Right renal cortex interstitium (tissue), 3 donors: Measurements from ENCODE around the gene OR10H5. TPM values are rescaled to one million over a fixed set of nuclear protein-coding genes. Genes with fewer than 3 reads are reported as not detected.
"Not testable (repeated sequence)": the region's sequence is repeated elsewhere in the genome, so short reads cannot be mapped to it uniquely, and the experiment has no call there.

Experiments used
- DNase-seq, 3 donors: peaks; one replicate each; pipeline ENCODE4 v3.0.0-alpha.2; 2013; ENCODE audit warnings: low read depth in 3 of 3, low spot score in 2 of 3
- polyA plus RNA-seq, 3 donors: library from polyadenylated mRNA; unstranded; fragments of 120-200 nt; gene quantifications; one replicate each; pipeline ENCODE4 v1.2.1, GENCODE V29; 2013; ENCODE audit not compliant: insufficient read length in 3 of 3

Gene OR10H5
- polyA plus RNA-seq, 3 donors, result 0.01 to 0.04 (median 0.03) TPM

DNA sequence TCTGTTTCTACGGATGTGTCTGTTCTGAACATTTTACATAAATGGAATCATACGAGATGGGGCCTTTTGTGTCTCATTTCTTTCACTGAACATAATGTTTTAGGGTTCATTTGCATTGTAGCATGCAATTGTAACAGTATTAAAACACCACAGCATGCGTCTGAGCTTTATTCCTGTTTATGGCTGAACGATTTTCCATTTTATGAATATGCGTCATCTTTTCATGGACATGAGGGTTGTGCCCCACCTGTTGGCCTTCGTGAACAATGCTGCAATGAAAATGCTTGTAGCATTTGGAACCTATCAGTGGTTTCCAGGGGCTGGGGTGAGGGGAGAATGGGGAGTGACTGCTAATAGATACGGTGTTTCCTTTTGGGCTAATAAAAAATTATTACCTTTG, 22.9 kb downstream of the OR10H5 start:
- DNase-seq, result no peak

DNA sequence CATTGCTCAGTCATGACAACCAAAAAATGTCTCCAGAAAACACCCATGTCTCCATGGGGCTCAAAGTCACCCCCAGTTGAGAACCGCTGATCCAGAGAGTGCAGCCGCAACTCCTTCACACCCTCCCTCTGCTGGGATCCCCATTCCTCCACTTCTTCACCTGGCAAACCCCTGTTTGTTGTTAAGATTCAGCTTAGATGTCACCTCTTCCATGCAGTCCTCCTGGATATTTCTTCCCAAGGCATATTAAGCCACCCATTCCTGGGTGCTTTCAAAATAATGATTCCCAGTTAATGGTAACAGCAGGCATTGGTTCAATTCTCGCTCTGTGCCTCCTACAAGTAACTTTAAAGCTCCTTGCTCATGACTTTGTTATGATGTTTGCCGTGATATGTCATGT, 24.0 kb downstream of the OR10H5 start:
- no peak for DNase-seq

DNA sequence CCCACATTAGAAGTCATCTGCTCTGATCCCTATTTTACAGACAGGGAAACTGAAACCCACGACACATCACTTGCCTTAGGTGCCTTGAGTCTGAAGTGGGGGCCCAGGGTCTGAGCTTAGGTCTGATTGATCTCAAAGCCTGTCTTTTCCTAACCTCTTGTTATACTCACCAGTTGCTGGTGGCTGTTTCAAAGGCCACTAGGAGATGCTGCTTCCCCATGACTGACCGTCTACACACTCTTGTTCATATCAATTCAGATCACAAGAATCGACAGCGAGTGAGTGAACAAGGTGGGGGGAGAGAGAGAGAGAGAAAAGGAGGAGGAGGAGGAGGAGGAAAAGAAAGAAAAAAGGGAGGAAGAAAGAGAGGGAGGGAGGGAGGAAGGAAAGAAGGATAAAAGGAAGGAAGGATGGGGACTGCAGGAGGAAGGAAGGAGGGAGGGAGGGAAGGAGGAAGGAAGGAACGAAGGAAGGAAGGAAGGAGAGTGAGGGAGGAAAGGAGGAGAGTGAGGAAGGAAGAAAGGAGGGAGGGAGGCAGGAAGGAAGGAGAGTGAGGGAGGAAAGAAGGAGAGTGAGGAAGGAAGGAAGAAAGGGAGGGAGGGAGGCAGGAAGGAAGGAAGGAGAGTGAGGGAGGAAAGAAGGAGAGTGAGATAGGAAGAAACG, 24.7 kb downstream of the OR10H5 start:
- no peak for DNase-seq

DNA sequence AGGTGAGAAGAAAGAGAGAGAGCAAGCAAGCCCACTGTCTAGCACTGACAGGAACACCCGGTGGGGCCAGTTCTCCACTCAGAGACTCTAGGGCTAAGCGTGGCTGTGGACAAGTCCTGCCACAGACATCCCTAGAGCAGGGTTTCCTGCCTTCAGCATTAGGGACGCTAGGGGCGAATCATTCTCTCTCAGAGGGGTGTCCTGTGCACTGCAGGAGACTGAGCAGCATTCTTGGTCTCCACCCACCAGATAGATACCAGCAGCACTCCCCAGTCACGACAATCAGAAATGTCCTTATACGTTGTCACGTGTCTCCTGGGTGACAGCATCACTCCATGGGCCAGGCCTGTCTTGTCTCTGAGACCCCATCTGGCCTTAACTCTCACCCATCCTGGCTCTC, 26.5 kb downstream of the OR10H5 start:
- no peak for DNase-seq

DNA sequence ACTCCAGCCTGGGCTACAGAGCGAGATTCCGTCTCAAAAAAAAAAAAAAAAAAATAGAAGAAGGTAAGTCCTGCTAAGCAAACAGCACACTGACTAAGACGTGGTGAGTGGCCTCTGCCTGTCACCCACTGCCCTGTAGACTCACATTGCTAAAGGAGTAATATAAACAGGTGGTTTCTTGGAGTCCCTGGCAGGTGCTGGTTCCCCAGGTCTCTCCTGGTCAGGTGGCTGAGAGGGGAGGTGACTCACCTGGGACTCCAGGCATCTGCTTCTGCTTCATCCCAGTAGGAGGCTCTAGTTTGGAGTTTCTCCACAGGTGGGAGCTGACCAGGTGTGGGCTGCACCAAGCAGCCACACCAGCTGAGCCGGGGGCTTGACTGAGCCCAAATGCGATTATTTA, 27.8 kb downstream of the OR10H5 start, which contains the start of gene OR10H1:
TSS of gene OR10H1 (minus strand) at position 359 of the 400 bp plus-strand sequence. CDS start 7,627 bp downstream, outside the sequence.
- no peak for DNase-seq

DNA sequence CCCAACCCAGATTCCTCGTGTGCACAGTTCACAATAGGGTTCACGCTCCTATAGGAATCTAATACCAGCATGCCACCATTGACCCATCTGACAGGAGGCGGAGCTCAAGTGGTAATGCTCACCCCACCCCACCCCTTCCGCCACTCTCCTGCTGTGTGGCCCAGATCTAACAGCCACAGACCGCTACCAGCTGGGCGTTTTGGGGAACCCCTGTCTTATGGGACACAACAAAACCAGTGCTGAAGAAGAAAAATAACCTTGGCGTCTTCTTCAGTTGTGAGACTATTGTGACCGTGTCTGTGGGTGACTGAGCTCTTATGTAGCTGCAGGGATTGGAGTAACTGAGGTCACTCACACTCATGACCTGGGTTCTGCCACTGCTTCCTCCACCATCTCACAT, 33.2 kb downstream of the OR10H5 start:
- DNase-seq, result no peak

DNA sequence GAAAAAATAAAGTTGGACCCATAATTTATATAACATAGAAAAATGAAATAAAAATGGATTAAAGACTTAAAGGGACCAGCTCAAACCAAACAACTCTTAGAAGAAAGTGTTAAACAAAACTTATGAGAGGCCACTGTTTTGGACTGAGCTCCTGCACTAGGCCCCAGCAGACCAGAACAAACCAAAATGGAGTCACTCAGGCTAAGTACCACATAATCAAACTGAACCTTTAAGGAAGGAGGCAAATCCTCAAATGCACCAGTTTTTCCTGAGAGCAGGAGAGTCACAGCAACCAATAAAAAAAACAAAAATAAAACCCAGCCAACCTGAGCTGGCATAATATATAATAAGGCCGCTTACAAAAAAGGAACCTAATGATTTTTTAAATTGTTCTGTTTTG, 38.3 kb downstream of the OR10H5 start:
- no peak for DNase-seq

DNA sequence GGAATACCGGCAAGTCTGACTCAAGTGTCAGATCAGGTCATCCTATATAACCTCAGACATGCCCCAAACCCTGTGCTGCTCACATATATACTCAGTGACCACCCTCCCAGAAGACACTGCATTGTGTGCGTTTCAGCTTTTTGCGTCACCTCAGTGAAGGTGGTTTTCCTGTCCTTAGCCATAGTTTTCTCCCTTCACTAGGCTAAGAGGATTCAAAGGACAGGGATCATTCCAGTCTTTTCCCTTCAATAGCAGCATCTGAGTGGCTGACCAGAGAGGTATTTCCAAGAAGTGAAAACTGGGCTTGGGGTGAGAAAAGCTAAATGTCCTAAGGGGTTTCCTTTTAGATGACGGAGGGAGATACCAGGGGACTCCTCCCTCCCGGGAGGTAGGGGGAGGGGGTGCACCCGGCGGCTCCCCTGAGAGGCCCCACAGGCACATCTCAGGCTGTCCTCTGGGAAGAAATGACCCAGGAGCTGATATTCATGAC, 40.7 kb downstream of the OR10H5 start:
- no peak for DNase-seq

DNA sequence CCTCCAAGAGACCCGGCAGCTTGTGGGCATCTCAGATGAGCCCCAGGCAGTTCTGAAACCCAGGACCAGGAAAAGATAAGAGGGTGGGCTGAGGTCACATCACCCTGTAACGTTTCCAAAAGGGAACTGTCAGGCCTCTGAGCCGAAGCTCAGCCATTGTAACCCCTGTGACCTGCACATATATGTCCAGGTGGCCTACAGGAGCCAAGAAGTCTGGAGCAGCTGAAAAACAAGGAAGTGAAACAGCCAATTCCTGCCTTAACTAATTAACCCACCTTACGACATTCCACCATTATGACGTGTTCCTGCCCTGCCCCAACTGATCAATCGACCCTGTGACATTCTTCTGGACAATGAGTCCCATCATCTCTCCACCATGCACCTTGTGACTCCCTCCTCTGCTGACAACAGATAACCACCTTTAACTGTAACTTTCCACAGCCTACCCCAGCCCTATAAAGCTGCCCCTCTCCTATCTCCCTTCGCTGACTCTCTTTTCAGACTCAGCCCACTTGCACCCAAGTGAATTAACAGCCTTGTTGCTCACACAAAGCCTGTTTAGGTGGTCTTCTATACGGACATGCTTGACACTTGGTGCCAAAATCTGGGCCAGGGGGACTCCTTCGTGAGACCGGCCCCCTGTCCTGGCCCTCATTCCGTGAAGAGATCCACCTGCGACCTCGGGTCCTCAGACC, 41.3 kb downstream of the OR10H5 start:
- DNase-seq, result not testable (repeated sequence)

DNA sequence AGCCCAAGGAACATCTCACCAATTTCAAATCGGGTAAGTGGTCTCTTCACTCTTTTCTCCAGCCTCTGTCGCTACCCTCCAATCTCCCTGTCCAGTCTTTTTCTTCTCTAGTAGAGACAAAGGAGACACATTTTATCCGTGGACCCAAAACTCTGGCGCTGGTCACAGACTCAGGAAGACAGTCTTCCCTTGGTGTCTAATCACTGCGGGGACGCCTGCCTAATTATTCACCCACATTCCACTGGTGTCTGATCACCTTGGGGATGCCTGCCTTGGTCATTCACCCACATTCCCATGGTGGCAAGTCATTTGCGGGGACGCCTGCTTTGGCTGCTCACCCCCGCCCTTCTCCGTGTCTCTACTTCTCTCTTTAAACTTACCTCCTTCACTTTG, 41.8 kb downstream of the OR10H5 start:
- no peak for DNase-seq

DNA sequence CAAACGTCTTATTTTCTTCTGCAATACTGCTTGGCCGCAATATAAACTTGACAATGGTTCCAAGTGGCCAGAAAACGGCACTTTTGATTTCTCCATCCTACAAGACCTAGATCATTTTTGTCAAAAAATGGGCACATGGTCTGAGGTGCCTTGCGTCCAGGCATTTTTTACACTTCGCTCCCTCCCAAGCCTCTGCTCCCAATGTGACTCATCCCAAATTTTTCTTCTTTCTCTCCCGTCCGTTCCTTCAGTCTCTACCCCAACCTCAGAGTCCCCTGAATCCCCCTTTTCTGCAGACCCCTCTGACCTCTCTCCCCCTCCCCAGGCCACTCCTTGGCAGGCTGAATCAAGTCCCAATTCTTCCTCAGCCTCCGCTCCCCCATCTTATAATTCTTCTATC, 42.3 kb downstream of the OR10H5 start:
- DNase-seq, result no peak

DNA sequence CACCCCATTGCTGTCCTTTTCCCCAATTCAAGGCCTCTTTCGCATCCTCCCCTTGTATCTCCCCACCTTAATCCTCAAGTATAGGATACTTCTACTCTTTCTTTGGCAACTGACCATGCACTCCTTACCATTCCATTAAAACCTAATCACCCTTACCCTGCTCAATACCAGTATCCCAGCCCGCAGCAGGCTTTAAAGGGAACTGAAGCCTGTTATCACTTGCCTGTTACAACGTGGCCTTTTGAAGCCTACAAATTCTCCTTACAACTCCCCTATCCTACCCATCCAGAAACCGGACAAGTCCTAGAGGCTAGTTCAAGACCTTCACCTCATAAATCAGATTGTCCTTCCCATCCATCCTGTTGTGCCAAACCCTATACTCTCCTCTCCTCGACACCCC, 44.2 kb downstream of the OR10H5 start:
- DNase-seq, result no peak

DNA sequence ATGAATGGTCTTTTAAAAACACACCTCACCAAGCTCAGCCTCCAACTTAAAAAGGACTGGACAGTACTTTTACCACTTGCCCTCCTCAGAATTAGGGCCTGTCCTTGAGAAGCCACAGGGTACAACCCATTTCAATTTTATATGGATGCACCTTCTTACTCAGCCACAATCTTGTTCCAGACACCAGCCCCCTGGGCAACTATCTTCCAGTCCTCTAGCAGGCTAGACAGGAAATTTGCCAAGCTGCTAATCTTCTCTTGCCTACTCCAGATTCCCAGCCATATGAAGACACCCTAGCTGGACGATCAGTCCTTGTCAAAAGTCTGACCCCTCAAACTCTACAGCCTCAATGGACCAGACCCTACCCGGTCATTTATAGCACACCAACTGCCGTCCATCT, 46.8 kb downstream of the OR10H5 start:
- not testable (repeated sequence) for DNase-seq

DNA sequence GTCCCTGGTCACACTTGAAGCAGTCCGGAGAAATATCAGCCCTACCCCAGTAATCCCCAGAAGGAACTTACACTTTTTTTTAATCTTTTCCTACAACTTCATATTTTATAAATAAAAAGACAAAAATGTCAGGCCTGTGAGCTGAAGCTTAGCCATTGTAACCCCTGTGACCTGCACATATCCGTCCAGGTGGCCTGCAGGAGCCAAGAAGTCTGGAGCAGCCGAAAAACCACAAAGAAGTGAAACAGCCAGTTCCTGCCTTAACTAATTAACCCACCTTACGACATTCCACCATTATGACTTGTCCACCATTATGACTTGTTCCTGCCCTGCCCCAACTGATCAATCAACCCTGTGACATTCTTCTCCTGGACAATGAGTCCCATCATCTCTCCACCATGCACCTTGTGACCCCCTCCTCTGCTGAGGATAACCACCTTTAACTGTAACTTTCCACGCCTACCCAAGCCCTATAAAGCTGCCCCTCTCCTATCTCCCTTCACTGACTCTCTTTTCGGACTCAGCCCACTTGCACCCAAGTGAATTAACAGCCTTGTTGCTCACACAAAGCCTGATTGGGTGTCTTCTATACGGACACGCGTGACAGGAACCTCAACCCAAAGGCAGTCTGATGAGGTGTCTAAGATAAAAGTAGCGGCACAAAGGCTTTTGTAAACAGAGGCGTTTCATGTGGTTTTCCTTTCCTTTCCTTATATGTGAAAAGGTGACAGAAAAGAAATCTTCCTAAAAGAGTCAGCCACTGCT, 48.3 kb downstream of the OR10H5 start:
- peak in 2 of 3 donors; percentile 23 to 29 for DNase-seq

DNA sequence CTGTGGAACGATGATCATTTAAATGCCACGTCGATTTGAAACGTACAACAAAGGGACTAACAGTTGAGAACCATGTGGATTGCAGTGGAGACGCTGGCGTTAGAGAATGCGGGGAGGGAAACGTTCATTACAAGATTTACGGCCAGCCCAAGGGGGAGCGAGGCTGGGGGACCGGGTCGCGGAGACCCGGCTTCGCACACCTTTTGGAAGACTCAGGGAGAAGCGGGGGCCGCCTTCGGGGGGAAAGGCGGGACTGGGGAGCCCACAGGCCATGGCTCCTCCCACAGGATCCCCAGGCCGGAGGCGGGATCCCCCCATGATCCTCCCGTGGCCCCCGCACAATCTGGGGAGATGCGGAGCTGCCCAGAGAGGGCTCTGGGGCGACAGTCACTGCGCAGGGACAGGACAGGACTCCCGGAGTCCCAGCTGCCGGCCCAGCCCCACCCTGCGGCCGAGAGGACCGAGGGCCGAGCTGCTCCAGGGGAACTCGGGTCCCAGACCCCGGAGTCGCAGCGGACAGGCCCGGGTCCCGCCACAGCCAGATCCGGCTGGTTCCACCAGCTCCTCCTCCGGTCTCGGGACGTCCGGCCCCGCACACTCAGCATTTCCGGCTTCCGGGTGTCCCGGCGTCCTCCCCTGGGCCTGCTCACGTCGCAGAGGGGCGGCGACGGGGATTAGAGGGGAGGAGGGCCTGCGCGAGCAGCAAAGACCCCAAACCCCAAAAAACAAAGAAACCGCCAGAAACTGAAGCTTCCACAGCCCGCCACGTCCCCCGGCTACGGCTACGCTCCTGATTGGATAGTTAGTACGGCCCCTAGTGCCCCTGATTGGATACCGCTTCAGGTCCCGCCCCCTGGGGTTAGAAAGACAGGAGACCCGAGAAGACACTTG, 49.1 kb downstream of the OR10H5 start:
- DNase-seq, result peak; percentile 87 to 94 (median 92)

DNA sequence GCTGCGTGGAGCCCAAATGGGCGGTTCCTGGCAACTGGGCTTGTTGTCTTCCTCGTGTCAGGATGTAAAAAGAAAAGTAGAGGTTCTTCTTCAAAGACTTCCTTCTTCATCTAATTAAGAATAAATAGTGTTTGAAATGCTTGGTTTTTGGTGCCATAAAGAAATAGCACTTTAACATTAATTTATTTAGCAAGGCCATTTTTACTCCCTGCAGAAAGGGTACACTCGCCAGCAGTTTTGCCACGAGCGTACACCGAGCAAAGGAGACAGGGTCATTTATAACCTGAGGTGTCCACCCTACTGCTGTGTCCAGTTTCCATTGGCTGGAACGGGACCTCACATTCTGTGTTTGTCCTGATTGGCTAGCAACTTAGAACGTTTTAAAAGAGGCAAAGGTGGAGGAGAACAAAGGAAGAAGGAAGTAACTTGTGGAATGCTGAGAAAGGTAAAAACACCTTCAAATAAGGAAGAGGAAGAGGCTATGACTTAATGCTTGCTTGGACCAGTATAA, 49.8 kb downstream of the OR10H5 start:
- DNase-seq, result no peak

DNA sequence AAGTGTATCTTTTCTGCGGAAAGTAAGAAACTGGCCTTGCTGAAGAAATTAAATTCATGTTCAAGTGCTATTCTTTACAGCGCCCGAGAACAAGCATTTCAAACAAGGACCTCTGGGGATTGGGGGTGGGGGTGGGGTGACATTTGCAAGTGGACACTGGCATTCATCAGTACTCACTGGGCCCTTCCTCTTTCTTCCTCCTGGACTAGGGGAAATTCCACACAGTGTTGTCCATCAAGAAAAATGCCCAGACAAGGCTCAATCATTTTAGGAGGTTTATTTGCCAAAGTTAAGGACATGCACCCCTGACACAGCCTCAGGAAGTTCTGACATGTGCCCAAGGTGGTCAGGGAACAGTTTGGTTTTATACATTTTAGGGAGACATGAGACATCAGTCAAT, 50.9 kb downstream of the OR10H5 start:
- no peak for DNase-seq

DNA sequence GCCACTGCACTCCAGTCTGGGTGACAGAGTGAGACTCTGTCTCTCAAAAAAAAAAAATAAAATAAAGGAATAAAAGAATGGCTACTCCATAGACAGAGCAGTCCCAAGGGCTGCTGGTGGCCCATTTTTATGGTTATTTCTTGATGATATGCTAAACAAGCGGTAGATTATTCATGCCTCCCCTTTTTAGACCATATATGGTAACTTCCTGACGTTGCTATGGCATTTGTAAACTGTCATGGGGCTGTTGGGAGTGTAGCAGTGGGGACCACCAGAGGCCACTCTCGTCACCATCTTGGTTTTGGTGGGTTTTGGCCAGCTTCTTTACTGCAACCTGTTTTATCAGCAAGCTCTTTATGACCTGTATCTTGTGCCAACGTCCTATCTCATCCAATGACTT, 52.4 kb downstream of the OR10H5 start:
- DNase-seq, result not testable (repeated sequence)

DNA sequence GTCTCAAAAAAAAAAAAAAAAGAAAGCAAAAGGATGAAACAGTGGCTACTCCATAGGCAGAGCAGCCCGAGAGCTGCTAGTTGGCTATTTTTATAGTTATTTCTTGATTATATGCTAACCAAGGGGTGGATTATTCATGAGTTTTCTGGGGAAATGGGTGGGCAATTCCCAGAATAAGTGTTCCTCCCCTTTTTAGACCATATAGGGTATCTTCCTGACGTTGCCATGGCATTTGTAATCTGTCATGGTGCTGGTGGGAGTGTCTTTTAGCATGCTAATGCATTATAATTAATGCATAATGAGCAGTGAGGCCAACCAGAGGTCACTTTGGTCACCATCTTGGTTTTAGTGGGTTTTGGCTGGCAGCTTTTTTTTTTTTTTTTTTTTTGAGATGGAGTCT, 53.4 kb downstream of the OR10H5 start:
- DNase-seq, result no peak

DNA sequence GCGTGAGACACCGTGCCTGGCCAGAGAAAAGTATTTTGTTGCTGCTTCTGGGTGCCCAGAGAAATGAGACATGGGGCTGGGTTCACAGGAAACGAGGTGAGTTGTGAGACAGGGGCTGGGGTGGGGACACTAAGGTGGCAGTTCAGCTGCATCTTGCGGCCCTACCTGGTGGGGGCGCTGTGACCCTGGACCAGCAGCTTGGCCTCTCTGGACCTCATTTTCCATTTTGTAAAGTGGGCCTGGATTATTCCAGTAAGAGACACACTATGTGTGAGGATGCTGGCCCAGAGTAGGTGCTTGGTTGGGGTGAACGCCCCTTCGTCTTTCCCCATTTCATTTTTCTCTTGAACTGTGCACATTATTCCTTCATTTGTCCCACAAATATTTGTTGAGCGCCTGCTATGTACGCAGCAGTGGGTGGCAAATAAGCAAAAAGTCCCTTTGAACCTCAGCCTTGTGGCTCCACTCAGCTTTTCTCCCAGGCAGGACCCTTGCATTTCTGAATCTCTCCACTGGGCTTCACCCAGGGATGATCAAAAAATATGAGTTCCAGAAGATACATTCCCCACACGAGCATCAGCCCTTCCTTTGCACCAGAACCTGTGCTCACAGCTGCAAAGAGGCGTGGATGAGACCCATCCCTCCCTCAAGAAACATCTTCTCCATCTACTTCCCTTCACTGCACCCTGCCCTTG, 54.6 kb downstream of the OR10H5 start:
- DNase-seq, result no peak
